GM23338 (cell line): ENCODE results near the gene SLIRP.

Experiments used
- CREB1 ChIP-seq: fragments of 250-450 bp; sonication (Bioruptor Pico); IDR thresholded peaks from 2 replicates; pipeline ENCODE4 v1.5.0; 2020; ENCODE audit warnings: low read depth, mild to moderate bottlenecking, moderate library complexity
- CTCF ChIP-seq, 2 experiments: fragments of 200-600 bp in 1 of 2; sonication (generic) in 1 of 2; conservative IDR thresholded peaks; 2 replicates each; pipeline versions ENCODE4 v1.5.1 to v1.6.1; 2016 to 2017; ENCODE audit warnings: antibody characterized with exemption in 2 of 2, low read depth in 2 of 2, mild to moderate bottlenecking in 2 of 2, moderate library complexity in 1 of 2
- ETS1 ChIP-seq: IDR thresholded peaks from 2 replicates; pipeline ENCODE4 v1.6.1; 2016; ENCODE audit warnings: antibody characterized with exemption
- EZH2 ChIP-seq: fragments of 200-600 bp; sonication (generic); IDR thresholded peaks from one replicate; pipeline ENCODE4 v1.8.0; 2017; ENCODE audit warnings: antibody characterized with exemption, mild to moderate bottlenecking, low read depth; ENCODE audit not compliant: unreplicated experiment
- EZH2phosphoT487 ChIP-seq: fragments of 200-600 bp; sonication (generic); IDR thresholded peaks from one replicate; pipeline ENCODE4 v1.8.1; 2018; ENCODE audit warnings: antibody characterized with exemption; ENCODE audit not compliant: unreplicated experiment
- JUNB ChIP-seq: IDR thresholded peaks from one replicate; pipeline ENCODE4 v1.6.1; 2016; ENCODE audit warnings: antibody characterized with exemption; ENCODE audit not compliant: unreplicated experiment
- NANOG ChIP-seq: IDR thresholded peaks from 2 replicates; pipeline ENCODE4 v1.6.1; 2016; ENCODE audit warnings: antibody characterized with exemption, borderline replicate concordance
- POLR2AphosphoS5 ChIP-seq: IDR thresholded peaks from 2 replicates; pipeline ENCODE4 v1.6.1; 2016; ENCODE audit warnings: antibody characterized with exemption, low read depth
- REST ChIP-seq: IDR thresholded peaks from one replicate; pipeline ENCODE4 v1.6.1; 2018; ENCODE audit warnings: antibody characterized with exemption; ENCODE audit not compliant: unreplicated experiment
- ZNF114 ChIP-seq: fragments of 250-450 bp; sonication (Bioruptor Pico); IDR thresholded peaks from 2 replicates; pipeline ENCODE4 v1.5.0; 2020; ENCODE audit warnings: mild to moderate bottlenecking, moderate library complexity
- ZNF331 ChIP-seq: fragments of 250-450 bp; sonication (Bioruptor Pico); IDR thresholded peaks from 2 replicates; pipeline ENCODE4 v1.5.0; 2020; ENCODE audit warnings: low read depth, mild to moderate bottlenecking, moderate library complexity
- ZNF462 ChIP-seq: fragments of 250-450 bp; sonication (Bioruptor Pico); IDR thresholded peaks from 2 replicates; pipeline ENCODE4 v1.5.0; 2020; ENCODE audit warnings: mild to moderate bottlenecking, moderate library complexity

GRCh38 chr14:77760381-77761204, 52.7 kb downstream of the SLIRP start, which contains the start of gene SNW1:
- TF ChIP-seq CTCF (conservative IDR thresholded peaks at IDR 0.05; ENCODE audit: low read depth in 2 of 2): no peak
- TF ChIP-seq JUNB: no peak
- no peak for TF ChIP-seq EZH2
- TF ChIP-seq REST: no peak
- peak; percentile 87 for TF ChIP-seq POLR2AphosphoS5
- TF ChIP-seq EZH2phosphoT487: no peak
- peak; percentile 69 for TF ChIP-seq CREB1 (CRISPR knock-in tag)
- no peak for TF ChIP-seq NANOG
- TF ChIP-seq ZNF331 (CRISPR knock-in tag): no peak
- TF ChIP-seq ZNF462: no peak
- TF ChIP-seq ZNF114 (CRISPR knock-in tag): no peak
- peak; percentile 80; the same call in 1 of the 2 replicates for TF ChIP-seq ETS1
